Chondrocyte (in vitro differentiated cells): ENCODE results near the gene GPR158. TPM values are rescaled to one million over a fixed set of nuclear protein-coding genes. Genes with fewer than 3 reads are reported as not detected.

ENCODE experiments used
- DNase-seq: peaks from one replicate; pipeline ENCODE4 v3.0.0; 2021; ENCODE audit warnings: mixed read lengths, low spot score
- H3K27ac Mint-ChIP-seq: one replicate; pipeline ENCODE4 v1.8.0; 2021; ENCODE audit warnings: mild to moderate bottlenecking, moderate library complexity, mixed read lengths; ENCODE audit not compliant: unreplicated experiment
- H3K27me3 Mint-ChIP-seq: 2 replicates; pipeline ENCODE4 v1.8.0; 2021; ENCODE audit warnings: low read depth, mixed read lengths
- H3K36me3 Mint-ChIP-seq: 2 replicates; pipeline ENCODE4 v1.8.0; 2021; ENCODE audit warnings: low read depth, mixed read lengths
- H3K4me1 Mint-ChIP-seq: 2 replicates; pipeline ENCODE4 v1.8.0; 2021; ENCODE audit warnings: low read depth, mild to moderate bottlenecking, mixed read lengths
- H3K4me3 Mint-ChIP-seq: one replicate; pipeline ENCODE4 v1.8.0; 2021; ENCODE audit warnings: mild to moderate bottlenecking, moderate library complexity, mixed read lengths; ENCODE audit not compliant: unreplicated experiment
- H3K9me3 Mint-ChIP-seq: 2 replicates; pipeline ENCODE4 v1.8.0; 2021; ENCODE audit warnings: low read depth, mixed read lengths
- CTCF ChIP-seq: fragments of 200-600 bp; sonication (generic); IDR thresholded peaks from 2 replicates; pipeline ENCODE4 v1.5.0; 2021; ENCODE audit warnings: antibody characterized with exemption, mild to moderate bottlenecking, moderate library complexity
- total RNA-seq: library from RNA; stranded (reverse); gene quantifications from 3 replicates; pipeline ENCODE4 v1.2.1, GENCODE V29; 2021

The GPR158 gene
- total RNA-seq, 1 donor from 2014 or later: 0.10 TPM

GRCh38 chr10:25336330-25336729, 161.5 kb downstream of the GPR158 start:
- no peak for TF ChIP-seq CTCF
- DNase-seq: no peak
- no peak overlapping the region for H3K27ac Mint-ChIP-seq
- no peaks in the 10 kb centered on the region for H3K36me3 Mint-ChIP-seq
- peaks cover 6% of the 10 kb centered on the region for H3K27me3 Mint-ChIP-seq
- no peaks in the 10 kb centered on the region for H3K9me3 Mint-ChIP-seq
- H3K4me1 Mint-ChIP-seq: no peaks in the 10 kb centered on the region
- H3K4me3 Mint-ChIP-seq: no peak overlapping the region

- Mint-ChIP-seq H3K27me3 (peaks cover 13% of the 10 kb centered on the region), H3K27ac (no peak overlapping the region), H3K9me3 (no peaks in the 10 kb centered on the region), H3K4me1 (no peaks in the 10 kb centered on the region), H3K4me3 (no peak overlapping the region), H3K36me3 (no peaks in the 10 kb centered on the region)
- TF ChIP-seq CTCF: no peak
- DNase-seq: no peak
Measured at GRCh38 chr10:25338271-25338670, 163.5 kb downstream of the GPR158 start.

- H3K27me3 Mint-ChIP-seq: peaks cover 13% of the 10 kb centered on the region
- DNase-seq: no peak
- no peaks in the 10 kb centered on the region for H3K9me3 Mint-ChIP-seq
- H3K27ac Mint-ChIP-seq: no peak overlapping the region
- H3K4me3 Mint-ChIP-seq: no peak overlapping the region
- H3K4me1 Mint-ChIP-seq: no peaks in the 10 kb centered on the region
- H3K36me3 Mint-ChIP-seq: no peaks in the 10 kb centered on the region
- TF ChIP-seq CTCF: no peak
Measured at GRCh38 chr10:25339966-25340365, 165.2 kb downstream of the GPR158 start.

- H3K36me3 Mint-ChIP-seq: no peaks in the 10 kb centered on the region
- no peak overlapping the region for H3K27ac Mint-ChIP-seq
- H3K4me3 Mint-ChIP-seq: no peak overlapping the region
- peaks cover 2% of the 10 kb centered on the region for H3K27me3 Mint-ChIP-seq
- TF ChIP-seq CTCF: no peak
- H3K4me1 Mint-ChIP-seq: no peaks in the 10 kb centered on the region
- no peak for DNase-seq
- peaks cover 7% of the 10 kb centered on the region for H3K9me3 Mint-ChIP-seq
Measured at GRCh38 chr10:25349520-25349919, 174.7 kb downstream of the GPR158 start.

GRCh38 chr10:25356609-25357008, 181.8 kb downstream of the GPR158 start:
- DNase-seq: no peak
- Mint-ChIP-seq H3K27ac (no peak overlapping the region), H3K4me3 (no peak overlapping the region), H3K36me3 (peaks cover 1% of the 10 kb centered on the region), H3K9me3 (peaks cover 43% of the 10 kb centered on the region), H3K4me1 (no peaks in the 10 kb centered on the region), H3K27me3 (no peaks in the 10 kb centered on the region)
- no peak for TF ChIP-seq CTCF
